ENCODE measurements around the gene BRIP1.

BRIP1 gene

DNA sequence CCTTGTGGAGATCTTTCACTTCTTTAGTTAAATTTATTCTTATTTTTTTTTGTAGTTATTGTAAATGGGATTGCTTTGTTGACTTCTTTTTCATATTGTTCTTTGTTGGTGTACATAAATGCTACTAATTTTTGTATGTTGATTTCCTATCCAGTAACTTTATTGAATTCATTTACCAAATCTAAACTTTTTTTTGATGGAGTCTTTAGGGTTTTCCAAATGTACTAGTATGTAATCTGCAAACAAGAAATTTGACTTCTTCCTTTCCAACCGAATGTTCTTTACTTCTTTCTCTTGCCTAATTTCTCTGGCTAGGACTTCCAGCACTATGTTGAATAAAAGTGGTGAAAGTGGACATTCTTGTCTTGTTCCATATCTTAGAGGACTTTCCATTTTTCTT, 230.5 kb downstream of the BRIP1 start:
- no peak for DNase-seq (ENCODE audit: low read depth in 2 of 2)

DNA sequence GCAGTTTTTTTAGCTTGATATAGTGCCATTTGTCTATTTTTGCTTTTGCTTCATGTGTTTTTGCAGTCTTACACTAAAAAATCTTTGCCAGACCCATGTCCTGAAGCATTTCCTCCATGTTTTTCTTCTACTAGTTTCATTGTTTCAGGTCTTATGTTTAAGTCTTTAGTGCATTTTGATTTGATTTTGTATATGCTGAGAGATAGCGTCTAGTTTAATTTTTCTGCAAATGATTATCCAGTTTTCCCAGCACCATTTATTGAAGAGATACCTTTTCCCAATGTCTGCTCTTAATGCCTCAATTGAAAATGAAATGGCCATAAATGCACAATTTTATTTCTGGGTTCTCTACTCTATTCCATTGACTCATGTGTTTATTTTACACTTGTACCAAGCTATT, 231.5 kb downstream of the BRIP1 start:
- no peak for DNase-seq (ENCODE audit: low read depth in 2 of 2)

All from stimulated activated CD4-positive, alpha-beta T cell treated with anti-CD3 and anti-CD28 coated beads, Interleukin-1b, Interleukin-23, amount 100 ng/mL, for 1 hour (primary cell).